Head of caudate nucleus (tissue), 42 donors: ENCODE measurements around the gene CHD3.

Experiments
- DNase-seq, 42 donors: peaks; one replicate each; pipeline versions ENCODE4 v3.0.0 to v3.0.0-alpha.2; 2020 to 2021; ENCODE audit warnings: mixed read lengths in 7 of 42
- intact Hi-C: fragments of 100-400 bp; cut with DNase I; formaldehyde crosslinking; loops from one replicate; pipeline ENCODE4 v1.15.0; 2022

CHD3 gene

DNA sequence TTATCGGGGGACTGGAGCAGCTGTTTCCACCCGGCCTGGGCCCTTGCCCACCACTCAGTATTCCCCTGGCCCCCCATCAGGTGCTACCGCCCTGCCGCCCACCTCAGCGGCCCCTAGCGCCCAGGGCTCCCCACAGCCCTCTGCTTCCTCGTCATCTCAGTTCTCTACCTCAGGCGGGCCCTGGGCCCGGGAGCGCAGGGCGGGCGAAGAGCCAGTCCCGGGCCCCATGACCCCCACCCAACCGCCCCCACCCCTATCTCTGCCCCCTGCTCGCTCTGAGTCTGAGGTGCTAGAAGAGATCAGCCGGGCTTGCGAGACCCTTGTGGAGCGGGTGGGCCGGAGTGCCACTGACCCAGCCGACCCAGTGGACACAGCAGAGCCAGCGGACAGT is 39.9 kb upstream of the CHD3 start:
- intact Hi-C loops = no loop called here
- no peak for DNase-seq

DNA sequence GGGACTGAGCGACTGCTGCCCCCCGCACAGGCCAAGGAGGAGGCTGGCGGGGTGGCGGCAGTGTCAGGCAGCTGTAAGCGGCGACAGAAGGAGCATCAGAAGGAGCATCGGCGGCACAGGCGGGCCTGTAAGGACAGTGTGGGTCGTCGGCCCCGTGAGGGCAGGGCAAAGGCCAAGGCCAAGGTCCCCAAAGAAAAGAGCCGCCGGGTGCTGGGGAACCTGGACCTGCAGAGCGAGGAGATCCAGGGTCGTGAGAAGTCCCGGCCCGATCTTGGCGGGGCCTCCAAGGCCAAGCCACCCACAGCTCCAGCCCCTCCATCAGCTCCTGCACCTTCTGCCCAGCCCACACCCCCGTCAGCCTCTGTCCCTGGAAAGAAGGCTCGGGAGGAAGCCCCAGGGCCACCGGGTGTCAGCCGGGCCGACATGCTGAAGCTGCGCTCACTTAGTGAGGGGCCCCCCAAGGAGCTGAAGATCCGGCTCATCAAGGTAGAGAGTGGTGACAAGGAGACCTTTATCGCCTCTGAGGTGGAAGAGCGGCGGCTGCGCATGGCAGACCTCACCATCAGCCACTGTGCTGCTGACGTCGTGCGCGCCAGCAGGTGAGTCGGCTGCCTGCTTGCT is 39.3 kb upstream of the CHD3 start:
- intact Hi-C loops = no loop called here
- no peak for DNase-seq

DNA sequence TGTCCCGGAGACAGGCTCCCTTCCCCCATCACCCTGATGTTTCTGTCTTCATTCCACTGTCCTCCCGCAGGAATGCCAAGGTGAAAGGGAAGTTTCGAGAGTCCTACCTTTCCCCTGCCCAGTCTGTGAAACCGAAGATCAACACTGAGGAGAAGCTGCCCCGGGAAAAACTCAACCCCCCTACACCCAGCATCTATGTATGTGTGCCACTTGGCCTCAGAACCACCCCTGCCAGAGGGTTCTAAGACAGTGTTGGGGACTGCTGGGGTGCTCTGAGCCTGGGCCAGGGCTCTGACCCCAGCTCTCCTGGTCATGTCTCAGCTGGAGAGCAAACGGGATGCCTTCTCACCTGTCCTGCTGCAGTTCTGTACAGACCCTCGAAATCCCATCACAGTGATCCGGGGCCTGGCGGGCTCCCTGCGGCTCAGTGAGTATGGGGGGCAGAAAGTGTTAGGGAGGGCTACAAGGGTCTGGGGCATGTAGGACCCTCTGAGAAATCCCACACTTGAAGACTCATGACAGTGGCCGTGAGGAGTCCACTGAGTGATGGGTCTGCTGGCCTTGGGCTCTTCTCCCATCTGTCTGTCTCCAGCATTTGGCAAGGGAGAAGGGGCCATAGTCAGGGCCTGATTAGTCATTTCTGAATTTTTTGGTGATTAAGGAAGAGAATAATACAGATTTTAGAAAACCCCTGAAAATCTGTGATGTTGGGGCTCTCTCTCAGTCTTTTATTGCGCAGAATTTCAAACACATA is 38.7 kb upstream of the CHD3 start:
- no peak for DNase-seq
- intact Hi-C loops = loop anchor here (5.0 kb wide), 1 partner anchor 108 kb away; no protein-coding TSS in a partner anchor

DNA sequence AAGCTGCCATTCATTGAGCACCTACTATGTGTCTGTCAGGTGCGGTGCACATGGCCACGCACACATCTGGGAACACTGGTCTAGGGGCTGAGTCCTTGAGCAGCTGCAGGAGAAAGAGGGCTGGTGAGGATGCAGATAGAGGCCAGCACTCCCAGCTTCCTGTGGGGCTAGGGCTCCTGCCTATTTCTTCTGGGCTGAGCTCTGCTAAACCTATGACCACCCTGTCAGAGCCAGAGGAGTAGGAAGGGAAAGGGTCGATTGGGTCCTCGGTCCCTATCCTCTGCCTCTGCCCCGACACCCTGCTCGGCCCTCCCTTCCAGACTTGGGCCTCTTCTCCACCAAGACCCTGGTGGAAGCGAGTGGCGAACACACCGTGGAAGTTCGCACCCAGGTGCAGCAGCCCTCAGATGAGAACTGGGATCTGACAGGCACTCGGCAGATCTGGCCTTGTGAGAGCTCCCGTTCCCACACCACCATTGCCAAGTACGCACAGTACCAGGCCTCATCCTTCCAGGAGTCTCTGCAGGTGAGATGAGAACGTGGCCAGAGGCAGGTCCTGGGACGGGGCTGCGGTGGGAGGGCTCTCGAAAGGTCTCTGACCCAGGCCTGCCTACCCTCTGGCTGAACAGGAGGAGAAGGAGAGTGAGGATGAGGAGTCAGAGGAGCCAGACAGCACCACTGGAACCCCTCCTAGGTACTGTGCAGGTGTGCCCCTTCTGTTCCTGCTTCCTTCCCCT is 37.7 kb upstream of the CHD3 start:
- intact Hi-C loops = loop anchor here (5.0 kb wide), 1 partner anchor 109 kb away; no protein-coding TSS in a partner anchor

DNA sequence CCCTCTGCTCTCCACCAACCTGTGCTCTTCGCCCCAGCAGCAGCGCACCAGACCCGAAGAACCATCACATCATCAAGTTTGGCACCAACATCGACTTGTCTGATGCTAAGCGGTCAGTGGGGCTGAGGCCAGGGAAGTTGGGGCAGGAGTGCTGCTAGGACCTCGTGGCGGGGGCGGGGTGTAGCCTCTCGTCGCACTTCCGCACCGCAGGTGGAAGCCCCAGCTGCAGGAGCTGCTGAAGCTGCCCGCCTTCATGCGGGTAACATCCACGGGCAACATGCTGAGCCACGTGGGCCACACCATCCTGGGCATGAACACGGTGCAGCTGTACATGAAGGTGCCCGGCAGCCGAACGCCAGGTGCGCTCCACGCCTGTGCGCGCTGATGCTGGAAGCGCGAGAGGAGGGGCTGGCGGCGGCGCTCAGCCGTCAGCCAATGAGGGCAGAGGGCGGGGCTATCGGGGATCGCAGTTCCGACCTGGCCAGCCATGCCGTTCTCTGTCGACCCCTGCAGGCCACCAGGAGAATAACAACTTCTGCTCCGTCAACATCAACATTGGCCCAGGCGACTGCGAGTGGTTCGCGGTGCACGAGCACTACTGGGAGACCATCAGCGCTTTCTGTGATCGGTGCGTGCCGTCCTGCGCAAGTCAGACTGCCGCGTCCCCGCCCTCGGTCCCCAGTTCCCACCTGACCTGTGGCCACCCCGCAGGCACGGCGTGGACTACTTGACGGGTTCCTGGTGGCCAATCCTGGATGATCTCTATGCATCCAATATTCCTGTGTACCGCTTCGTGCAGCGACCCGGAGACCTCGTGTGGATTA is 36.9 kb upstream of the CHD3 start:
- intact Hi-C loops = loop anchor here (5.0 kb wide), 1 partner anchor 109 kb away; no protein-coding TSS in a partner anchor
- peak; percentile 75 to 97 (median 94) for DNase-seq

More for the DNA sequence above, 37.7 kb upstream of the CHD3 start:
- no peak for DNase-seq

DNA sequence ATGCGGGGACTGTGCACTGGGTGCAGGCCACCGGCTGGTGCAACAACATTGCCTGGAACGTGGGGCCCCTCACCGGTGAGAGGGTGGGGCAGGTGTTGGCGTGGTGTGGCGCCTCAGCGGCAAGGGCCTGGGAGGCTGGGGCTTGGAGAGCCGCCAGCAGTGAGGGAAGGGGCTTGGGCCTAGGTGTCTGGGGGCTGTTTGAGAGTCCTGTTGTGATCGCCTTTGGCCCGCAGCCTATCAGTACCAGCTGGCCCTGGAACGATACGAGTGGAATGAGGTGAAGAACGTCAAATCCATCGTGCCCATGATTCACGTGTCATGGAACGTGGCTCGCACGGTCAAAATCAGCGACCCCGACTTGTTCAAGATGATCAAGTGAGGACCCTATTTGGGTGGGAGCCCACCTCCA is 36.3 kb upstream of the CHD3 start:
- intact Hi-C loops = loop anchor here (5.0 kb wide), 1 partner anchor 110 kb away; no protein-coding TSS in a partner anchor
- no peak for DNase-seq

DNA sequence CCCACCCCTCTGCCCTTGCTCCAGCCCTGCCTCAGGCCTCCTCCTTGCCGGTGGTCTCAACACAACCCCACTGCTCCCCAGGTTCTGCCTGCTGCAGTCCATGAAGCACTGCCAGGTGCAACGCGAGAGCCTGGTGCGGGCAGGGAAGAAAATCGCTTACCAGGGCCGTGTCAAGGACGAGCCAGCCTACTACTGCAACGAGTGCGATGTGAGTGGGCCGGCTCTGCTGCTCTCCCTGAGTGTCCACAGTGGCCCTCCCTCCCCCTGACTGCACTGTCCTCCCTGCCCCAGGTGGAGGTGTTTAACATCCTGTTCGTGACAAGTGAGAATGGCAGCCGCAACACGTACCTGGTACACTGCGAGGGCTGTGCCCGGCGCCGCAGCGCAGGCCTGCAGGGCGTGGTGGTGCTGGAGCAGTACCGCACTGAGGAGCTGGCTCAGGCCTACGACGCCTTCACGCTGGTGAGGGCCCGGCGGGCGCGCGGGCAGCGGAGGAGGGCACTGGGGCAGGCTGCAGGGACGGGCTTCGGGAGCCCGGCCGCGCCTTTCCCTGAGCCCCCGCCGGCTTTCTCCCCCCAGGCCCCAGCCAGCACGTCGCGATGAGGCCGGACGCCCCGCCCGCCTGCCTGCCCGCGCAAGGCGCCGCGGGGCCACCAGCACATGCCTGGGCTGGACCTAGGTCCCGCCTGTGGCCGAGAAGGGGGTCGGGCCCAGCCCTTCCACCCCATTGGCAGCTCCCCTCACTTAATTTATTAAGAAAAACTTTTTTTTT is 35.5 kb upstream of the CHD3 start:
- intact Hi-C loops = loop anchor here (5.0 kb wide), 1 partner anchor 111 kb away; no protein-coding TSS in a partner anchor
- peak in 1 of 42 donors; percentile 13 for DNase-seq

DNA sequence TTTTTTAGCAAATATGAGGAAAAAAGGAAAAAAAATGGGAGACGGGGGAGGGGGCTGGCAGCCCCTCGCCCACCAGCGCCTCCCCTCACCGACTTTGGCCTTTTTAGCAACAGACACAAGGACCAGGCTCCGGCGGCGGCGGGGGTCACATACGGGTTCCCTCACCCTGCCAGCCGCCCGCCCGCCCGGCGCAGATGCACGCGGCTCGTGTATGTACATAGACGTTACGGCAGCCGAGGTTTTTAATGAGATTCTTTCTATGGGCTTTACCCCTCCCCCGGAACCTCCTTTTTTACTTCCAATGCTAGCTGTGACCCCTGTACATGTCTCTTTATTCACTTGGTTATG is 34.9 kb upstream of the CHD3 start:
- intact Hi-C loops = loop anchor here (5.0 kb wide), 1 partner anchor 111 kb away; no protein-coding TSS in a partner anchor
- peak in 2 of 42 donors; percentile 26 to 41 for DNase-seq

DNA sequence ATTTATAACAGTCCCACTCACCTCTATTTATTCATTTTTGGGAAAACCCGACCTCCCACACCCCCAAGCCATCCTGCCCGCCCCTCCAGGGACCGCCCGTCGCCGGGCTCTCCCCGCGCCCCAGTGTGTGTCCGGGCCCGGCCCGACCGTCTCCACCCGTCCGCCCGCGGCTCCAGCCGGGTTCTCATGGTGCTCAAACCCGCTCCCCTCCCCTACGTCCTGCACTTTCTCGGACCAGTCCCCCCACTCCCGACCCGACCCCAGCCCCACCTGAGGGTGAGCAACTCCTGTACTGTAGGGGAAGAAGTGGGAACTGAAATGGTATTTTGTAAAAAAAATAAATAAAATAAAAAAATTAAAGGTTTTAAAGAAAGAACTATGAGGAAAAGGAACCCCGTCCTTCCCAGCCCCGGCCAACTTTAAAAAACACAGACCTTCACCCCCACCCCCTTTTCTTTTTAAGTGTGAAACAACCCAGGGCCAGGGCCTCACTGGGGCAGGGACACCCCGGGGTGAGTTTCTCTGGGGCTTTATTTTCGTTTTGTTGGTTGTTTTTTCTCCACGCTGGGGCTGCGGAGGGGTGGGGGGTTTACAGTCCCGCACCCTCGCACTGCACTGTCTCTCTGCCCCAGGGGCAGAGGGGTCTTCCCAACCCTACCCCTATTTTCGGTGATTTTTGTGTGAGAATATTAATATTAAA is 34.4 kb upstream of the CHD3 start:
- intact Hi-C loops = loop anchor here (5.0 kb wide), 1 partner anchor 112 kb away; no protein-coding TSS in a partner anchor
- DNase-seq = peak in 2 of 42 donors; percentile 32 to 42

DNA sequence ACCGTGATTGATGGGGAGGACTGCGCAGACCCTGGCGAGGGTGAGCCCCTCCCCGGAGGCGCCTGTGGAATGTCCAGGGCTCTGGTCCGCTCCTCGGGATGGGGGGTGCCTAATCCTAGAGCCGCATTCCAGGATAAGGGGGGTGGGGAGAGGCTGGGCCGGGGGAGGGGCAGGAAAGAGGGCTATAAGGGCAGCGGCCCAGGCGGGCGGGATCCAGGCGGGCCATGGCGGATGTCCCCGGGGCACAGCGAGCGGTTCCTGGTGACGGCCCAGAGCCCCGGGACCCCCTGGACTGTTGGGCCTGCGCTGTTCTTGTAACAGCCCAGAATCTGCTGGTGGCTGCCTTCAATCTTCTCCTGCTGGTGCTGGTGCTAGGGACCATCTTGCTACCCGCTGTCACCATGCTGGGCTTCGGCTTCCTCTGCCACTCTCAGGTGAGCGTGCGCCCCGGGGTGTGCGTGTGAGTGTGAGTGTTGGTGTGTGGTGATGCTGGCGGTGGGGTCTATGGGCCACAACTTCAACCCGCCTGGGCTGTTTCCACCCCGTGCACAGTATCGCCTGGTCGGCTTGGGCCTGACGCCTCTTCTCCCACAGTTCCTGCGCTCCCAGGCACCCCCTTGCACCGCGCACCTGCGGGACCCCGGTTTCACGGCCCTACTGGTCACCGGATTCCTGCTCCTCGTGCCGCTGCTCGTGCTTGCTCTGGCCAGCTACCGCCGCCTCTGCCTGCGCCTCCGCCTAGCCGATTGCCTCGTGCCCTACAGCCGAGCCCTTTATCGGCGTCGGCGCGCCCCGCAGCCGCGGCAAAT is 33.5 kb upstream of the CHD3 start, which contains the start of gene TMEM88:
TSS of gene TMEM88 (plus strand) at position 216 of the 809 bp plus-strand sequence. CDS start at position 225, 9 bp downstream.
- DNase-seq = peak in 2 of 42 donors; percentile 34 to 42
- intact Hi-C loops = loop anchor here (5.0 kb wide), 3 partner anchors 33 to 132 kb away; no protein-coding TSS in a partner anchor

DNA sequence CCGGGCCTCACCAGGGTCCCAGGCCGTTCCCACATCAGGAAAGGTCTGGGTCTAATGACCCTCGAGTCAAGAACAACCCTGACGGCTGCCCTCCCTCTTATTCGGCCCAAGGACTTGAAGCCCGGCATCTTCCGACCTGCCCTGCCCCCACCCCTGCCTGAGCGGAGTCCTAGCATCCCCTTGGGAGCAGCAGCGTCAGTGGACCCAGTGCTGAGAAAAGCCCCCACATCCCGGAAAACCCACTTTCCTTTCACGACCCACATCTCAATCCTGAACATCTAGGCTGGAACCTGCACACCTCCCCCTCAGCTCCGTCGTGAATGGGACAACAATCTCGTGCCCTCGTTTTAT is 33.0 kb upstream of the CHD3 start:
- DNase-seq = peak in 3 of 42 donors; percentile 28 to 44 (median 35)
- intact Hi-C loops = loop anchor here (5.0 kb wide), 2 partner anchors 33 to 132 kb away; no protein-coding TSS in a partner anchor

DNA sequence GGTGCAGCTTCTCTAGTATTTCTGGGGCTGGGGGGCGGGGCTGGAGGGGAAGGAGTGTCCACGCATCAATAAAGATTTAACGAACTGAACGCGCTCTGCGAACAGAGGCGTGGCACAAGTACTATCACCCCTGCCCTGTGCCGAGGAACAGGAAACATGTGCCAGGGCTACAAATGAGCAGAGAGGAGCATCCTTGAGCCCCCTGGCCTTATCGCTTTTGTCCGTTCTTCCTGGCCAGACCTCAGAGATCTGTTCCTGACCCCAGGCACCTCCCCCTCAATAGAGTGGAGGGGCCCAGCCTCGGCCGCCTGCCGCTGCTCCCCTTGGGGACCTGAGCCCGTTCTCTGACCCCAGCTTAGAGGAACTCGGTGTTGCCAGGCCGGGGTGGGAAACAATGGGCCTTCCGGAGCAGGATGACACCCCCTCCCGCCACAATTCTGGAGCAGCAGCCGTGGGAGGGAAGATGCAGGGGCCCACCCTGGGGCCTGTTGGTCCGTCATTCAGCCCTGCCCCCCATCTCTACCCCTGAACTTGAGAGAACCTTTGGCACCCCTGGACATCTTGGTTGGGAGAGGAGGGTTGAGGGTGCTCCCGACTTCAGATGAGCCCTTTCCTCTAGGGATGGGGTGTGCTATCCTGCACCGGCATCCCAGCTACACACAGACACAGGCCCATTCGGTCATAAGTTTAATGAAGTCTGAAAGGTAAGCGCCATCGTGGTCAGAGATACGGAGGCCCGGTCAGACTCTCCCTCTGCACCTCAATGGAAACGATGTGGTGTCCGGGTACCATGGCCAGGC is 32.4 kb upstream of the CHD3 start:
- intact Hi-C loops = loop anchor here (5.0 kb wide), 2 partner anchors 34 to 131 kb away; no protein-coding TSS in a partner anchor
- DNase-seq = peak in 5 of 42 donors; percentile 17 to 42 (median 30)

DNA sequence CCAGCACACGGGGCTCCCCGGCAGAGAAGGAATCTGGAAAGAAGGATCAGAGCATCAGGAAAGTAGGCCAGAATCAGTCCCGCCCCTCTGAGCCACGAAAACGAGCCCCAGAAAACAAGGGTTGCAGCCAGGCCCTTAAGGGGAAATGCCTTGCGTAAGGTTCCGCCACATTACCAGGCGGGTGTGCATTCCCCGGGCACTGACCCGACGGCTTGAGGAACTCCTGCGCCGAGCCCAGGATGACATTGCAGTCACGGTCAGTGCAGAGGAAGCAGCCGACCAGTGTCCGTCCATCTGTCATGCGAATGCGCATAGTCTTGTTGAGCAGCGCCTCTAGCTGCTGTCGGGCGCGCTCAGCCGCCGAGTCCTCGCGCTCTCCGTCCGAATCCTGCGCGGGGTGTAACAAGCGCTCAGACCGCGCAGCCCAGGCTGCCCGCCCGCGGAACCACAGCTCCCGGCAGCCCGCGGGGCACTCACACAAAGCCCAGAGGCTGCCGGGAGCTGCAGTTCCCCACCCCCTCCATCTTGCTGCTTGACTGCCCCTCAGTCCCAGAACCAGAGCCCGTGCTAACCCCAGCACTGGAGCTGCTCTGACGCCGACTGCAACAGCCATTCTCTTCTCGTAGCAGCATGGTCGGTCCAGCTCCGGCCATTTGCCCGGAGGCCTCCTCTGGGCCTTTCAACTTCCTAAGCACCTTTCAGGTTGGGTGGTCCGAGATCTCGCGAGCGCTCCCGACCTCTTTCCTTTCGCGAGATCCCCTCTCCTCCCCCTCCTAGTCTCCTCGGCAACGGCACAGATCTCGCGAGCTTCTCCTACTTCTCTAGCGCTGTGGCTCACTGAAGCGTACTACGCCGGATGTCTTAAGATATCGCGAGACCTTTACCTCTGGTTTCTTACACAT is 31.5 kb upstream of the CHD3 start, which contains the start of gene NAA38:
TSS of gene NAA38 (minus strand) at position 749 of the 902 bp plus-strand sequence. CDS start at position 653, 96 bp downstream.
- intact Hi-C loops = loop anchor here (5.0 kb wide), 2 partner anchors 35 to 130 kb away; no protein-coding TSS in a partner anchor
- peak; percentile 90 to 99 (median 97) for DNase-seq
